B cell (primary cell): ENCODE results near the gene GPBP1.

Experiments used
- EZH2 ChIP-seq: IDR thresholded peaks from 2 replicates; pipeline ENCODE4 v1.6.1; 2012; ENCODE audit warnings: borderline replicate concordance, low read depth, mild to moderate bottlenecking, moderate library complexity, low read length; ENCODE audit not compliant: insufficient read depth, poor library complexity, severe bottlenecking
- TF ChIP-seq, protein P1 (sequence below): fragments of 200-600 bp; IDR thresholded peaks from one replicate; pipeline ENCODE4 v1.8.0; 2022; ENCODE audit warnings: antibody characterized with exemption, mild to moderate bottlenecking

DNA sequence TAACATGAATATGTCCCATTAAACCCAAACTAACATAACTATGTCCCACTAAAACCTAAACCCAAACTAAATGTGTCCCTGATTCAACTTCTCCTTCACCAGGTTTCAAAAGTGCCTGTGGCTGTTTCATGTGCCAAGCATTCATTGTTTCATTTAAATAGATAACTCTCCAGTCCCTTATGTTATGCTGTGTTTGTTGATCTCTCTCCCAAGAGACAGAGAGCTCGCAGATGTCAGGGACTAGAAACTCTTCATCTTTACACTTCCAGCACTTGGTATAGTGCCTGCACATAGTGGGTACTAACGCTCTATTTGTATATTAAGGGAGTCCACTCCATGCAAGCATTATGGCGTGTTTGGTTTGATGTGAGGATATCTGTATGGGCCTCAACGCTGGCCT, 118.0 kb downstream of the GPBP1 start:
- TF ChIP-seq, protein P1, sequence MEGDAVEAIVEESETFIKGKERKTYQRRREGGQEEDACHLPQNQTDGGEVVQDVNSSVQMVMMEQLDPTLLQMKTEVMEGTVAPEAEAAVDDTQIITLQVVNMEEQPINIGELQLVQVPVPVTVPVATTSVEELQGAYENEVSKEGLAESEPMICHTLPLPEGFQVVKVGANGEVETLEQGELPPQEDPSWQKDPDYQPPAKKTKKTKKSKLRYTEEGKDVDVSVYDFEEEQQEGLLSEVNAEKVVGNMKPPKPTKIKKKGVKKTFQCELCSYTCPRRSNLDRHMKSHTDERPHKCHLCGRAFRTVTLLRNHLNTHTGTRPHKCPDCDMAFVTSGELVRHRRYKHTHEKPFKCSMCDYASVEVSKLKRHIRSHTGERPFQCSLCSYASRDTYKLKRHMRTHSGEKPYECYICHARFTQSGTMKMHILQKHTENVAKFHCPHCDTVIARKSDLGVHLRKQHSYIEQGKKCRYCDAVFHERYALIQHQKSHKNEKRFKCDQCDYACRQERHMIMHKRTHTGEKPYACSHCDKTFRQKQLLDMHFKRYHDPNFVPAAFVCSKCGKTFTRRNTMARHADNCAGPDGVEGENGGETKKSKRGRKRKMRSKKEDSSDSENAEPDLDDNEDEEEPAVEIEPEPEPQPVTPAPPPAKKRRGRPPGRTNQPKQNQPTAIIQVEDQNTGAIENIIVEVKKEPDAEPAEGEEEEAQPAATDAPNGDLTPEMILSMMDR = no peak
- TF ChIP-seq EZH2 = no peak
